UCSD-AML1 (cell line): ENCODE data around the gene ANKRD31.
"Not testable (repeated sequence)": the region's sequence is repeated elsewhere in the genome, so short reads cannot be mapped to it uniquely, and the experiment has no call there.

ENCODE experiments used
- DNase-seq: peaks from one replicate; lab custom pipeline; 2025; ENCODE audit not compliant: unreplicated experiment; lab: John Stamatoyannopoulos, UW

ANKRD31 gene

GRCh38 chr5:75235711-75236110, 967 bp downstream of the ANKRD31 start:
- no peak for DNase-seq

- no peak for DNase-seq
Observed at GRCh38 chr5:75234251-75234650, 2.4 kb downstream of the ANKRD31 start.

- no peak for DNase-seq
Observed at GRCh38 chr5:75226916-75227315, 9.8 kb downstream of the ANKRD31 start.

- DNase-seq: no peak
Observed at GRCh38 chr5:75225506-75225905, 11.2 kb downstream of the ANKRD31 start.

GRCh38 chr5:75220787-75221186, 15.9 kb downstream of the ANKRD31 start:
- not testable (repeated sequence) for DNase-seq

- DNase-seq: no peak
Observed at GRCh38 chr5:75214928-75215327, 21.8 kb downstream of the ANKRD31 start.

- DNase-seq: no peak
Observed at GRCh38 chr5:75214409-75214808, 22.3 kb downstream of the ANKRD31 start.

- DNase-seq: no peak
Observed at GRCh38 chr5:75203604-75204003, 33.1 kb downstream of the ANKRD31 start.

- DNase-seq: no peak
Observed at GRCh38 chr5:75202935-75203334, 33.7 kb downstream of the ANKRD31 start.

GRCh38 chr5:75200776-75201175, 35.9 kb downstream of the ANKRD31 start:
- DNase-seq: no peak

- no peak for DNase-seq
Observed at GRCh38 chr5:75199946-75200345, 36.7 kb downstream of the ANKRD31 start.

- no peak for DNase-seq
Observed at GRCh38 chr5:75199071-75199470, 37.6 kb downstream of the ANKRD31 start.

GRCh38 chr5:75197745-75198144, 38.9 kb downstream of the ANKRD31 start:
- no peak for DNase-seq

- DNase-seq: no peak
Observed at GRCh38 chr5:75192804-75193203, 43.9 kb downstream of the ANKRD31 start.

GRCh38 chr5:75192264-75192663, 44.4 kb downstream of the ANKRD31 start:
- DNase-seq: no peak

- no peak for DNase-seq
Observed at GRCh38 chr5:75190227-75190626, 46.5 kb downstream of the ANKRD31 start.

GRCh38 chr5:75189353-75189752, 47.3 kb downstream of the ANKRD31 start:
- DNase-seq: no peak

GRCh38 chr5:75185763-75186162, 50.9 kb downstream of the ANKRD31 start:
- DNase-seq: no peak

- DNase-seq: not testable (repeated sequence)
Observed at GRCh38 chr5:75176009-75176408, 60.7 kb downstream of the ANKRD31 start.

- DNase-seq: not testable (repeated sequence)
Observed at GRCh38 chr5:75174872-75175271, 61.8 kb downstream of the ANKRD31 start.

- no peak for DNase-seq
Observed at GRCh38 chr5:75169516-75169915, 67.2 kb downstream of the ANKRD31 start.

- no peak for DNase-seq
Observed at GRCh38 chr5:75168026-75168735, 68.5 kb downstream of the ANKRD31 start.

- no peak for DNase-seq
Observed at GRCh38 chr5:75167345-75167744, 69.3 kb downstream of the ANKRD31 start.
